GM21360 (cell line): Measurements from ENCODE around the gene FBXO24.

Experiments used
- ATAC-seq: cut with Tn5 transposase; IDR thresholded peaks from one replicate; pipeline ENCODE4 v1.9.1; 2021; ENCODE audit warnings: mild to moderate bottlenecking, moderate library complexity; ENCODE audit not compliant: unreplicated experiment

The FBXO24 gene

GRCh38 chr7:100620239-100620638 is 34.1 kb downstream of the FBXO24 start:
- no peak for ATAC-seq

DNA sequence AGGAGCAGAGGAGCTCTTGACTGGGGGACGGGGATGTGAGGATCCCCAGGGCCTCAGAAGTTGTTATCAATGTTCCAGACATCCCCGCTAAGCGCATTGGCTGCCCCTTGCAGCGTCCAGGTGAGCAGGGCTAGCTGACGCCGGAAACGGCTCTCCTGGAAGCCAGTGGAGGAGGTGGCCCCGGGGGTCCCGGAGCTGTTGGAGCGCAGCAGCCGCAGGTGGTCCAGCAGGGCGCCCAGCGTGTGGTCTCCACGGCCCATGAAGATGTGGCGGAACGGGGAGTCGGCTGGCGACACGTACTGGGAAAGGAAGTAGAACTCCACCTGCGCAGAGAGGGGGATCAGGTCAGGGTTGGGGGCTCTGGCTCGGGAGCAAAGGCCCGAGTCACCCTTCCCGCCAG is 34.7 kb downstream of the FBXO24 start:
- no peak for ATAC-seq

DNA sequence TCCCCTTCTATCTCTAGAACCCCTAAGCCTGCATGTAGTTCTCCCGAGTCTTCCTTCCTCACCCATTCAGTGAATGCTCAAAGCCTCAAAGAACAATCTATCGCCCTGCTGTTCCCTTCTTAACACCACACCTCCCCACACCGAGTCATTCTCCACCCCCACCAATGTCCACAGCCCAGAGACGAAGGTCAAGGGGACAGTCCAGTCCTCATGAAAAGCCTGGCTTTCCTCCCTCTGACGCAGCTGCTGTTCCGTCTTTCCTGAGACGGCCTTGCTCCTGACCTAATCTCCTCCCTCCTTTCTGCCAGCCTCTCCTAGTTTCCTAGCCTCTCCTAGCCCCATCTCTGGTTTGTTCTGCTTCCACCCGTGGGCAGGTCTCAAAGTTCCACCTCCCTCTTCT is 35.4 kb downstream of the FBXO24 start:
- no peak for ATAC-seq

- ATAC-seq, result no peak
Measured at GRCh38 chr7:100623951-100624824, 38.1 kb downstream of the FBXO24 start.

DNA sequence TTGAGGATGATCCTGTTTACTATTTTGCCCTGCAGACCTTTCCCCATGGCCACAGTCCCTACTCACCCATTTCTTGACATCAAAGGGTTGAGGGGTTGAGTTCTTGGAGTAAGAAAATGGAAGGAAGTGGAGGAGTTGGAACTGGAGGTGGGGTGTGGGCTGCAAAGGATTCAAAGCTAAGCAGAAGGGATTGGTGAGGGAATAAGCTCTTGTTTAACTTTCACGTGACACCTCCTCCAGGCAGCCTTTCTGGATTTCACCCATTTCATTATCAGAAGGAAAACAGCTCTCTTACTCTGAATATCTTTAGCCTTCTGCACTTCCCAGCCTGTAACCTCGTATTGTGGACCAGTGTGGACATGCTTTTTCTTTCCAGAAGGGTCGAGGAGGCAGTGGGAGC is 39.9 kb downstream of the FBXO24 start:
- ATAC-seq, result no peak

DNA sequence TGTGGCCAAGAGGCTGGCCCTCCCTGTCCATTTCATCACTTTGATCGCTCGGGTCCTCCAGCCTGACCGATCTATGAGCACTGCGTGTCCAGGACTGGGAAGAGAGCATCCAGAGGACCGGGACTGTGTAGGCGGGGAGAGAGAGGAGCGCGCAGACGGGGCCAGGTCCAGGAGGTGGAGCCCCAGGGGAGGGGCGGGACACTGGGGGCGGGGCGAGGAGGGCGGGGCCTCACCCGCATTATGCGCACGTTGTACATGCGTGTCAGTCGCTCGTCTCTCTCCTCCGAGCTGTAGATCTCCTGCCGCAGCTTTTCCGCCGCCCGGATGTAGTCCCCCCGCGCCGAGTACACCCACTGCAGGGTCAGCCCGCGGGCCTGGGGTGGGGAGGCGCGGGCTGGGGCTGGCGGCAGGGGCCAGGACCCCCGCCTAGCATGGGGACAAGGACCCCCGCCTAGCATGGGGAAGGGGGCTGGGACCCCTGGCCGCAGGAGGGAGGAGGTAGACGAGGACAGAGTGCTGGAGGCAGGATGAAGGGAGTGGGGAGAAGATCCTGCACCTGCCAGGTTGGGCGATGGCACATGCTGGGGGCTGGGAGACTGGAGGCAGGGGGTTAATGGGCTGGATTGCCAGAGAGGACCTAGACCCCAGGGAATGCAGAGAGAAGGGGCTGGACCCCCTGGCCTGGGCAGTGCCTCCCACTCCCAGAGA is 40.6 kb downstream of the FBXO24 start:
- peak; percentile 81 for ATAC-seq

DNA sequence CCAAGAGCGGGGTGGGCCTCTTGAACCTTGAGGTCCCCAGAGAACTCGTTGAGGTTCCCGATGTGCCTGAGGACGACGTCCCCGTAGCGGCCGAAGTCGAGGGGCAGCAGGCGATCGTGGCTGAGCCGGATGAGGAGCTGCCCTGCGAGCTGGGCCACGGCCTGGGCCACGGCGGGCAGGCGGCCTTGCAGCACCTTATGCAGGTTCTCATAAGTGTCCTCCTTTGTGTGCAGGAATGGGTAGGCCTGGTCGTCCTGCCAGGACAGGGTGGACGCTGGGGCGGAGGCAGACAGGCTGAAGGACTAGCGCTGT is 41.1 kb downstream of the FBXO24 start:
- ATAC-seq, result no peak

DNA sequence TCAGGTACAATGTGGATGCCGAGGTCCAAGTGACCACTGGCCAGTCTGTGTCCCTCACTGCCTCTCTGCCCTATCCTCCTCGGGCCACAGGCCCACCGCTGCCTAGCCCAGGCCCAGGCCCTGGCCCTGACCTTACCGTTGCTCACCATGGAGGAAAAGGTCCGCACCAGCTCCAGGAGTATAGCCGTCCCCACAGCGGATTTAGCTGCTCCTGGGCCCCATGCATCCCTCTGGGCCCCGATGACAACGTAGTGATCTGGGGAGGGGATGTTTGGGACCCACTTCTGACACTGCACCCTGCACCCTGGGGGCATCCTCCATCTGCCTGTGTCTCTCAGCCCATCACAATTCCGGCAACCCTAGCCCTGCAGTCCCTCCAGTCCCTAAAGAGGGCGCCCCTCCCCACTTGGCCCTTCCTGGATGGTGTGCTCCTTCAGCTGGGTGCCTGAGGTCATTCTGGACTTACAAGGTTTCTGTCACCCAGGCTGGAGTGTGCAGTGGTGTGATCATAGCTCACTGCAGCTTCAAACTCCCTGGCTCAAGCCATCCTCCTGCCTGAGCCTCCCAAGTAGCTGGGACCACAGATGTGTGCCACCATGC is 43.1 kb downstream of the FBXO24 start:
- no peak for ATAC-seq

DNA sequence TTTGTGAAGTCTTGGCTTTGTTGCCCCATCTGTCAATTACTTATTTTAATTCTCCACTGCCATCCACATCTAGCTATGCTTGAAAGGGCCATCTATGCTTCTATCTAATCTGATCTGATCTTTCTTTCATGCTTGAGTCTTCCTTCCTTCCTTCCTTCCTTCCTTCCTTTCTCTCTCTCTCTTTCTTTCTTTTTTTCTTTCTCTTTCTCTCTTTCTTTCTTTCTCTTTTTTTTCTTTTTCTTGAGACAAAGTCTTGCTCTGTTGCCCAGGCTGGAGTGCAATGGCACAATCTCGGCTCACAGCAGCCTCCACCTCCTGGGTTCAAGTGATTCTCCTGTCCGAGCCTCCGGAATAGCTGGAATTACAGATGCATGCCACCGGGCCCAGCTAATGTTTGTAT is 43.9 kb downstream of the FBXO24 start:
- ATAC-seq, result no peak

- no peak for ATAC-seq
Measured at GRCh38 chr7:100632951-100633717, 47.0 kb downstream of the FBXO24 start.

DNA sequence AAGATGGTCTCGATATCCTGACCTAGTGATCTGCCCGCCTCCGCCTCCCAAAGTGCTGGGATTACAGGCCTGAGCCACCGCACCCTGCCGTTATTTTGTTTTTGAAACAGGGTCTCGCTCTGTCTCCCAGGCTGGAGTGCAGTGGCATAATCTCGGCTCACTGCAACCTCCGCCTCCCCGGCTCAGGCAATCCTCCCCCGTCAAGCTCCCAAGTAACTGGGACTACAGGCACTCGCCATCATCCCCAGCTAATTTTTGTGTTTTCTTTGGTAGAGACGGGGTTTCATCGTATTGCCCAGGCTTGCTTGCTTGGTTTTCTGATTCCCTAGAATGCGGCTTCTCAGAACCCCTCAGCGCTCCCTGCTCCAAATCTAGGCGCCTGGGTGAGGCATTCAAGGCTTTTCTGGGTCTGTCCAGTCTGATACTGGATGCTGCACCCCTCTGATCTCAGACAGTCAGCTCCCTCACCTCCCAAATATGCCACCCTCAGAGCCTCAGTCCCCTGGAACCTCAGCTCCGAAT is 53.9 kb downstream of the FBXO24 start:
- ATAC-seq, result no peak

DNA sequence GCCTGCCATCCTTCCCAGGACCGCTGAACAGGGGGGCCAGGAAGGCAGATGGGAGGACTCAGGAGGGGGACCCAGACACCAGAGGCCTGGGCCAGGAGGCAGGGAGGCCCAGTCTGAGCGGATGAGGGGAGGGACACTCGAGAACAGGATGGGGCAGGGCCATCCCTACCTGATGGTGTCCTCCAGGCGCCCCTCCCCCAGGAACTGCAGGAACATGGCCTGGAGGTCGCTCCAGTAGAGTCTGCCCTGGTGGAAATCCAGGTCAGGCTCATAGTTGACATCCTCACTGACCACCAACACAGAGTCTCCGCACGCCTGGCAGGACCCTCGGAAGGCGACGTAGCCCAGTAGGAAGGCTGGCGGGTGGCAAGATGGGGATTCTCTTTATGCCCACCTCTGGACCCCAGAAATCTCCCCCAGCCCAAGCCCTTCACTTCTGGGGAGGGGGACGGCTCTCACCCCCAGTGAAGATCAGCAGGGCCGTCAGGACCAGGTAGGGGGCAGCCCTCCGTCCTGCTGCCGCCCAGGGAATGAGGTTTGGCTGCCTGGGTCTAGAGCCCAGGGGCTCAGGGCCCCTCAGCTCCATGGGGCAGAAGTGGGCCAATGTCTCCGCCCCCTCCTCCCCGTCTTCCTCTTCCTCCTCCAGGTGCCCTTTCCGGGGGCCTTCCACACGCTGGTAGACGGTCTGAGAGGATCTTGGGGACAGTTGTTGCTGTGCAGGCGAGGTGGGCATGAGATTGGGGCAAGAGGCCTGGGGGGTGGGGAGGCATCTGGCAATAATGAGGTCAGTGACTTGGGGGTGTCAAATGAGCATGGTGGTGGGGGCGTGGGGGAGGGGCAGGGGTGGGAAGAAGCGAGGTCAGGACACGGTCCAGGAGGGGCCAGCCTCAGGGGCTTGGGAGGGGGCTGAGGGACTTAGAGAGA is 54.7 kb downstream of the FBXO24 start:
- no peak for ATAC-seq

DNA sequence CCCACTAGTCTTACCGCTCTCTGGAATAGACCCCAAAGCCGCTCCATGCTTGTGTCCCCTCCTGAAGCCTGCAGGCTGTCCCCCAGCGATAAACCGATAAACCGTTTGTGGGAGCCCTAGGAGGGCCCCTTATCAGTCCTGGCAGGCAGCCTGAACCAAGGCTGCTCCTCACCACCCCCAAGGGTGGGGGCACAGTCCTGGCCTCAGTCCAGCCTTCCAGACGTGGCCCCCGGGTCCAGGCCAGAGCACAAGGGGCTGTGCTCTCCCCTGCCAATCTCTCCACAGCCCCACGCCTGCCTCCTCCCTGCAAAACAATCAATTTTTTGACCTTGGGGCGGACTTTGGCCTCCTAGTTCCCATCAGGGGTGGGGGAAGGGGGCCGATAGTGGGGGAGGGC is 55.3 kb downstream of the FBXO24 start, which contains the start of gene TFR2:
TSS of gene TFR2 (minus strand) at position 90 of the 397 bp plus-strand sequence. CDS start at position 47, 43 bp downstream.
- no peak for ATAC-seq

- ATAC-seq, result no peak
Measured at GRCh38 chr7:100641860-100642533, 55.9 kb downstream of the FBXO24 start.

- no peak for ATAC-seq
Measured at GRCh38 chr7:100642534-100642907, 56.4 kb downstream of the FBXO24 start.

DNA sequence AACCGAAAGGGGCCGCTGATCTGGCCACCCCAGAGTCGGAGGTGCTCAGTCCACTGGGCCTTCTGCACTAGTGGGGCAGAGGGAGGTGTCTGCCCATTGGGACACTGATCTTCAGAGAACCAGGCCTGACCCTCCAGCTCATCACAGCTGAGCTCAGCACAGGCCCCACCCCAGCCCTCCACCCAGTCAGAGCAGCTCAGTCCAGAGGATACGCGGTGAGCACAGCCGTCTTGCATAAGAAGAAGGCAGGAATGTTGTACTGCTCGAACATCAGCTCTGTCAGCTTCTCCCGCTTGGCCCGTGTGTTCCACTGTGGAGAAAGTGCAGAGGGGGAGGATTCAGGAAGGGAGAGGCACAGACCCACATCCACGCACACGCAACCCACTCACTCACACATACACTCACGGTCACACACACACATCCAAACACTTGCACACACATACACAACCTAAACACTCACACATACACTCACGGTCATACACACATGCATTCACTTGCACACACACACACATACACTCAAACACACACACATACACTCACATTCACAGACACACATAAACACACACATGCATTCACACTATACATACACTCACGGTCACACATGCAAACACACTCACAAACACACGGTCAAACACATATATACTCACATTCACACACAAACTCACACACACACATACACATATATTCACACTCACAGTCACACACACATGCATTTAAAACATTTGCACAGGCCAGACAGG is 63.9 kb downstream of the FBXO24 start:
- ATAC-seq, result no peak
